ENCODE results near the gene SLCO2B1.

The SLCO2B1 gene

GRCh38 chr11:75246671-75247350 lies 95.9 kb downstream of the SLCO2B1 start:
- CTCF ChIA-PET: interaction anchor here (0.9 to 3.5 kb wide), 4 partner anchors 13 to 103 kb away, joined by 3 to 95 read pairs (median 4); no protein-coding TSS in a partner anchor
- no peak for DNase-seq (ENCODE audit: extremely low spot score)
- POLR2A ChIA-PET: no interaction called here
- TF ChIP-seq SP1 (IDR thresholded peaks at IDR 0.05) (no peak), HDGF (IDR thresholded peaks at IDR 0.05; ENCODE audit: borderline replicate concordance) (no peak), SUZ12 (IDR thresholded peaks at IDR 0.05) (no peak), NFRKB (IDR thresholded peaks at IDR 0.05) (no peak), FOXM1 (IDR thresholded peaks at IDR 0.05; ENCODE audit: borderline replicate concordance) (no peak), FOXA1 (IDR thresholded peaks at IDR 0.05) (no peak)

GRCh38 chr11:75248924-75249256 lies 98.0 kb downstream of the SLCO2B1 start:
- CTCF ChIA-PET: interaction anchor here (0.6 to 3.5 kb wide), 13 partner anchors 9 to 319 kb away, joined by 3 to 95 read pairs (median 5); partner anchors contain the start of gene TPBGL
- DNase-seq (ENCODE audit: extremely low spot score): no peak

GRCh38 chr11:75249704-75250103 lies 98.8 kb downstream of the SLCO2B1 start:
- CTCF ChIA-PET: interaction anchor here (0.6 to 3.5 kb wide), 4 partner anchors 21 to 106 kb away, joined by 4 to 95 read pairs (median 8); no protein-coding TSS in a partner anchor
- TF ChIP-seq ELF4 (IDR thresholded peaks at IDR 0.05): no peak
- TF ChIP-seq ARNT (IDR thresholded peaks at IDR 0.05): no peak
- no peak for TF ChIP-seq L3MBTL2 (conservative IDR thresholded peaks at IDR 0.05)
- TF ChIP-seq SP1 (IDR thresholded peaks at IDR 0.05): no peak
- TF ChIP-seq CTBP1 (IDR thresholded peaks at IDR 0.05; ENCODE audit: borderline replicate concordance): no peak
- no peak for TF ChIP-seq LEF1 (IDR thresholded peaks at IDR 0.05; ENCODE audit: borderline replicate concordance)
- no peak for TF ChIP-seq FOXM1 (IDR thresholded peaks at IDR 0.05; ENCODE audit: borderline replicate concordance)
- TF ChIP-seq HDGF (IDR thresholded peaks at IDR 0.05; ENCODE audit: borderline replicate concordance): no peak
- no peak for TF ChIP-seq TARDBP (IDR thresholded peaks at IDR 0.05)
- no peak for TF ChIP-seq FOXK2 (IDR thresholded peaks at IDR 0.05)
- TF ChIP-seq, protein P1, sequence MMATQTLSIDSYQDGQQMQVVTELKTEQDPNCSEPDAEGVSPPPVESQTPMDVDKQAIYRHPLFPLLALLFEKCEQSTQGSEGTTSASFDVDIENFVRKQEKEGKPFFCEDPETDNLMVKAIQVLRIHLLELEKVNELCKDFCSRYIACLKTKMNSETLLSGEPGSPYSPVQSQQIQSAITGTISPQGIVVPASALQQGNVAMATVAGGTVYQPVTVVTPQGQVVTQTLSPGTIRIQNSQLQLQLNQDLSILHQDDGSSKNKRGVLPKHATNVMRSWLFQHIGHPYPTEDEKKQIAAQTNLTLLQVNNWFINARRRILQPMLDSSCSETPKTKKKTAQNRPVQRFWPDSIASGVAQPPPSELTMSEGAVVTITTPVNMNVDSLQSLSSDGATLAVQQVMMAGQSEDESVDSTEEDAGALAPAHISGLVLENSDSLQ (IDR thresholded peaks at IDR 0.05): no peak
- no peak for TF ChIP-seq SUZ12 (IDR thresholded peaks at IDR 0.05)
- no peak for TF ChIP-seq NFRKB (IDR thresholded peaks at IDR 0.05)
- no peak for TF ChIP-seq BHLHE40 (IDR thresholded peaks at IDR 0.05; ENCODE audit: borderline replicate concordance)
- TF ChIP-seq ZNF384 (IDR thresholded peaks at IDR 0.05): no peak
- no peak for TF ChIP-seq FOXA1 (IDR thresholded peaks at IDR 0.05)
- DNase-seq (ENCODE audit: extremely low spot score): no peak
- POLR2A ChIA-PET: no interaction called here

More at GRCh38 chr11:75248924-75249256, 98.0 kb downstream of the SLCO2B1 start:
- POLR2A ChIA-PET: no interaction called here
- TF ChIP-seq FOXM1 (IDR thresholded peaks at IDR 0.05; ENCODE audit: borderline replicate concordance) (no peak), HDGF (IDR thresholded peaks at IDR 0.05; ENCODE audit: borderline replicate concordance) (no peak), TARDBP (IDR thresholded peaks at IDR 0.05) (no peak), NFRKB (IDR thresholded peaks at IDR 0.05) (no peak), FOXA1 (IDR thresholded peaks at IDR 0.05) (no peak), ZNF384 (IDR thresholded peaks at IDR 0.05) (no peak), ARNT (IDR thresholded peaks at IDR 0.05) (no peak), ELF4 (IDR thresholded peaks at IDR 0.05) (no peak), L3MBTL2 (conservative IDR thresholded peaks at IDR 0.05) (no peak), BHLHE40 (IDR thresholded peaks at IDR 0.05; ENCODE audit: borderline replicate concordance) (no peak), LEF1 (IDR thresholded peaks at IDR 0.05; ENCODE audit: borderline replicate concordance) (no peak), SP1 (IDR thresholded peaks at IDR 0.05) (no peak), SUZ12 (IDR thresholded peaks at IDR 0.05) (no peak), FOXK2 (IDR thresholded peaks at IDR 0.05) (no peak), CTBP1 (IDR thresholded peaks at IDR 0.05; ENCODE audit: borderline replicate concordance) (no peak)
- TF ChIP-seq, protein P1 (IDR thresholded peaks at IDR 0.05): no peak

- no peak for DNase-seq (ENCODE audit: extremely low spot score)
- TF ChIP-seq CTBP1 (IDR thresholded peaks at IDR 0.05; ENCODE audit: borderline replicate concordance) (no peak), ELF4 (IDR thresholded peaks at IDR 0.05) (no peak), TARDBP (IDR thresholded peaks at IDR 0.05) (no peak), HDGF (IDR thresholded peaks at IDR 0.05; ENCODE audit: borderline replicate concordance) (no peak), ARNT (IDR thresholded peaks at IDR 0.05) (no peak), SUZ12 (IDR thresholded peaks at IDR 0.05) (no peak), L3MBTL2 (conservative IDR thresholded peaks at IDR 0.05) (no peak), FOXA1 (IDR thresholded peaks at IDR 0.05) (no peak), ZNF384 (IDR thresholded peaks at IDR 0.05) (no peak), FOXM1 (IDR thresholded peaks at IDR 0.05; ENCODE audit: borderline replicate concordance) (no peak), NFRKB (IDR thresholded peaks at IDR 0.05) (no peak), LEF1 (IDR thresholded peaks at IDR 0.05; ENCODE audit: borderline replicate concordance) (no peak), FOXK2 (IDR thresholded peaks at IDR 0.05) (no peak), BHLHE40 (IDR thresholded peaks at IDR 0.05; ENCODE audit: borderline replicate concordance) (no peak), SP1 (IDR thresholded peaks at IDR 0.05) (no peak)
- TF ChIP-seq, protein P1 (IDR thresholded peaks at IDR 0.05): no peak
- POLR2A ChIA-PET: no interaction called here
- CTCF ChIA-PET: interaction anchor here (1.5 kb wide), 1 partner anchor 12 kb away, joined by 8 read pairs; no protein-coding TSS in a partner anchor
Measured at GRCh38 chr11:75254326-75254725, 103.4 kb downstream of the SLCO2B1 start.
